HG03558 (cell line): ENCODE data around the gene ZNF277.
"Not testable (repeated sequence)": the region's sequence is repeated elsewhere in the genome, so short reads cannot be mapped to it uniquely, and the experiment has no call there.

Source experiments
- ATAC-seq: cut with Tn5 transposase; IDR thresholded peaks from one replicate; pipeline ENCODE4 v1.9.1; 2021; ENCODE audit warnings: moderate number of reproducible peaks; ENCODE audit not compliant: unreplicated experiment; ENCODE audit errors: extremely low read depth

The ZNF277 gene

GRCh38 chr7:112381311-112382091, 175.0 kb downstream of the ZNF277 start:
- no peak for ATAC-seq

DNA sequence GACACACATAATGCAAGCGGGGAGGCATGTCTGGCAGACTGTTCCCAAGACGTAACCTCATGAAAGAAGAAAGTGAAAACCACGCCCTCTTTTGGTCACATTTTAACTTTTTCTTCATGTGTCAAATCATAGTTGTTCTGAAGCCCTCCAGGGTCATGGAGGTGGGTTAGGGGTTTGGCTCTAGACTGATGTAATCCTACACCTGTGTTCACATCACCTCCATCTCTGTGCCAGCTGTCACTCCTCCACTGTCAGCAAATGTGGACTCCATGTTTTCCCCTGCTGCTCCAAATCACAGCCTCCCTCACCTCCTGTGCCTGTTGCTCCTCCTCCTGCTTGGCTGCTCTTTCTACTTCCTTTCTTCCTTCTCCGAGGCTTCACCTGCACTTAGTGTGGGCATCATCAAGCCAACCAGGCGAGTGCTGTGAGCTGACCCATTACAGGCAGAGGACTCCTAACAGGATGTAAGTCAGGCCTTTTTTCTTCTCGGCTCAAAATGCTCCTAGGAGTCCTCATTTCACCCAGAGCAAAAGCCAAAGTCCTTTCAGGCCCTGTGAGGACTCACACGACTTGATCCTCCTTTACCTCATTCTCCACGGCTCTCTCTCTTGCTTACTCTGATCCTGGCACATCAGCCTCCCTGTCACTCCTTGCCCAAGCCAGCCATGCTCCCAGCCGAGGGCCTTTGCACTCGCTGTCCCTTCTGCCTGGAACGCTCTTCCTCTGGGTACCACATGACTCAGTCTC, 177.3 kb downstream of the ZNF277 start:
- ATAC-seq, result peak; percentile 45

GRCh38 chr7:112385516-112385915, 179.0 kb downstream of the ZNF277 start:
- ATAC-seq, result no peak

- ATAC-seq, result no peak
These were observed 180.1 kb downstream of the ZNF277 start for GRCh38 chr7:112386619-112387018.

DNA sequence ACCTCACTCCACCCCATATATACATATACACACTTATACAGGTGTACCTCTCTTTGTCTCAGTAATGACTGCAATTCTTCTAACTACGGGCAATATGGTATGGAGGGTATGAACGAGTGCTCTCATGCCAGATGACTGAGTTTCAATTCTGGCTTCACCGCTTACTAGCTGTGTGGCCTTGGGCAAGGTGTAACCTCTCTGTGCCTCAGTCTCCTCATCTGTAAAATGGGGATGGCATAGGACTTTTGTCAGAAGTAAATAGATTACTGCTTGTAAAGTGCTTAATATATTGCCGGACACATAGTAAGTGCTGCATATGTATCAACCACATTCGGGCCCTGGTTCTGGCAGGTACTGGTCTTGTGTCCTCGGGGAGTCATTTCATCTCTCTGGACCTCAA, 183.7 kb downstream of the ZNF277 start:
- ATAC-seq, result no peak

DNA sequence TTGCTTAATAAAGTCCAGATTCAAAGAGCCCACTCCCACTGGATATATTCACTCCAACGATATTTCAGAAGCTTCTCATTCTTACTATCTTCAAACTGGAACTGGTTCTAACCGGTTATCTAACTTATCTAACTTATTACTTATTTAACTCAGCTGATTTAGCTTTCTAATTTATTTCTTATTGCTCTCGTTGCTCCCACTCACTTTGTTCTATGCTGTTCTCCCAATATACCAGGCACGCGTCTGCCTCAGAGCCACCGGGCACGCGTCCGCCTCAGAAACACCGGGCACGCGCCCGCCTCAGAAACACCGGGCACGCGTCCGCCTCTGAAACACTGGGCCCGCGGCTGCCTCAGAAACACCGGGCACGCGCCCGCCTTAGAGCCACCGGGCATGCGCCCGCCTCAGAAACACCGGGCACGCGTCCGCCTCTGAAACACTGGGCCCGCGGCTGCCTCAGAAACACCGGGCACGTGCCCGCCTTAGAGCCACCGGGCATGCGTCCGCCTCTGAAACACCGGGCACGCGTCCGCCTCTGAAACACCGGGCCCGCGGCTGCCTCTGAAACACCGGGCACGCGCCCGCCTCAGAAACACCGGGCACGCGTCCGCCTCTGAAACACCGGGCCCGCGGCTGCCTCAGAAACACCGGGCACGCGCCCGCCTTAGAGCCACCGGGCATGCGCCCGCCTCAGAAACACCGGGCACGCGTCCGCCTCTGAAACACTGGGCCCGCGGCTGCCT, 184.8 kb downstream of the ZNF277 start:
- not testable (repeated sequence) for ATAC-seq

DNA sequence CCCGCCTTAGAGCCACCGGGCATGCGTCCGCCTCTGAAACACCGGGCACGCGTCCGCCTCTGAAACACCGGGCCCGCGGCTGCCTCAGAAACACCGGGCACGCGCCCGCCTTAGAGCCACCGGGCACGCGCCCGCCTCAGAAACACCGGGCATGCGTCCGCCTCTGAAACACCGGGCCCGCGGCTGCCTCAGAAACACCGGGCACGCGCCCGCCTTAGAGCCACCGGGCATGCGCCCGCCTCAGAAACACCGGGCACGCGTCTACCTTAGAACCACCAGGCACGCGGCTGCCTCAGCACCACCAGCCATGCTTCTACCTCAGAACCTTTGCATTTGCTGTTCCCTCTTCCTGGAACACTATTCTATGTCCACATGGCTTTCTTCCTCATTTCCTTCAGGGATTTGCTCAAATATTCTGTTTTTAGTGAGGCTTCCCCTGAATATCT, 185.4 kb downstream of the ZNF277 start:
- ATAC-seq, result not testable (repeated sequence)
